ENCODE data around the gene TBC1D22A.
A peak's percentile ranks its signal among the peaks of the same experiment; 100 is the strongest.

The TBC1D22A gene

GRCh38 chr22:47209040-47209514 lies 446.6 kb downstream of the TBC1D22A start:
- no peak for DNase-seq

DNA sequence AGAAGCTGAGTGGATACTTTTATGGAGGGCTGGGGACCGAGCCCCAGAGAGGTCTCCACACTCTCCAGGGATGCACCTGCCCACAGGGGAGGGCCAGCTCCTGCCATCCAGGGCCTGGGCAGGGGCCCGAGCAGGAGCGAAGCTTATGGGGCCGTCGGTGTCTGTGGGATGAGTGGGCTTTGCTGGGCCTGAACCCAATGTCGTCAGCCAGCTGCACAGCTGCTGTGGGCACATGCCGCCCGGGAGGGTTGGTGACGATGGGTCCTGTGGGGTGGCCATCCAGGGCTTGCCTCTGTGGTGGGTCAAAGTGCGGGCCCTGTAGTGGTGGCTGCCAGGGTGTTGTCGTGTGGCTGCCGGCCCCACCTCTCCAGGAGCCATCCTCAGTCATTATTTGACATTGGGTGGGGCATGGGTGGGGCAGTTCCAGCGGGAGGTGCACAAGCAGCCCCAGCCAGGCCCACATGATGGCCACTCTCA lies 447.1 kb downstream of the TBC1D22A start:
- DNase-seq = no peak

DNA sequence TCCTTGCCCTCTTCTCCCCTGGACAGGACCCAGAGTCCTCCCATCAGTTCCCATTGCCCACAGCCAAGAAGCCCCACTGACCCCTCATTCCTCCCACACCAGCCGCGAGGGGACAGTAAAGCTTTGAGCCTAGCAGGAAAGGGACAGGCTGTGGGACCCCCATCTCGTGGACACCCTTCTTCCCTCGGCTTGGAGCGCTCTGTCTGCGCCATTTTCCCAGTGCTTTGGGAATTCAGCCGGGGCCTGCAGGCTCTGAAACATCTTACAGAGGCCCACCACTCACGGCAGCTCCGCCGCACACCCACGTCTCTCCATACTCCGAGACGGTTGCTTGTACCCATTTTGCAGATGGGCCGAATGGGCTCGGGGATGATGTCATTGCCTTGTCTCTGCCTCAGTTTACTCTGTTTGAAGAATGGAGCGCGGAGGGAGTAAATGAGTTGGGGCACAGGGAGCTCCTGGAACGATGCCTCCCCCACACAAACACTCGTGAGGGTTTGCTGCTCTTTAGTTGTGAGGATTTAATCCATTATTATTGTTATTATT lies 447.7 kb downstream of the TBC1D22A start:
- DNase-seq = no peak

DNA sequence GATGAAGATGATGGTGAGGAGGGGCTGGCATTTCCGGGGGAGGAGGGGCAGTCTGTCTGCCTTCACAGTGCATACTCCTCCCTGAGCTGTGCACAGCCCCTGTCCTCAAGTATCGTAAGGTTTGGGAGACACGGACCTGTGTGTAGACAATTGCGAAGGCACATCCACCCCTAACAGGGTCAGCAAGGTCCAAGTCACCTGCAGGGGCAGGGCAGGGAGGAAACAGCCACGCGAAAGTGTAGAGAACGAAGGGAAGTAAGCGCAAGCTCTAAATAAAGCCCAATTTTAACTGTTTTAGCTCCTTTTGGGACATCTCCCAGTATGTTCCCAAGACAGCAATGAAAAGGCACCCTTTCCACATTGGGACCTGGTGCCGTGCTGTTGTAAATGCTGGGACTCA lies 448.2 kb downstream of the TBC1D22A start:
- DNase-seq = no peak

DNA sequence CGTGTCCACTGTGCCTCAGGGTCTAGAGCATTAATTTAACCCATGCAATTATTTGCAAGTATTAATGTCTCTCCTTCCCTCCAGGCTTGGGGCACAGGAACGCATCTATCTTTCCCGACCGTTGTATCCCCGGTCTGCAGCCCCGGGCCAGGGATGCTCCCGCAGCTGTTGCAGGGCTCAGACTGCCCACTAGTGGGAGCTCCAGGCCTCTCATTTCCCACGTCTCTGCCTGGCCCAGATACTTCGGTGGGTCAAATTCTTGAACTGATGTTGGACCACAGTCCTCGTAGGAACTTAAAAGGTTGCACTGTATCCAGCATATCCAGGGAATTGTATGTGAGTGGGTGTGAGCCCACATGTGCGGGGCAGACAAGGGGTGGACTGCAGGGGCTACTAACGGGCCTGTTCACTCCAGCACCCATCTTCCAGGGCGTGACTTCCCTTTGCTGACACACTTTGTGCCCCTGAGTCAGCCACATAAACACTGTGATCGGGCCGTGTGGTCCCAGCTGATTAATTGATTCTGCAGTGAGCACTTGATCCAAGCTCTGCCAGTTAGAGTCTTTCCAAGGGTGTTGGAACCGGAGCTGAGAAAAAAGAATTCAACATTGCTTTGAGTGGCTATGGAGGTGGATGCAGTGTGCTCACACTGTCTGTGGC lies 451.3 kb downstream of the TBC1D22A start:
- DNase-seq = peak; percentile 18 to 27

- DNase-seq = no peak
Observed at GRCh38 chr22:47215851-47216250, 453.4 kb downstream of the TBC1D22A start.

DNA sequence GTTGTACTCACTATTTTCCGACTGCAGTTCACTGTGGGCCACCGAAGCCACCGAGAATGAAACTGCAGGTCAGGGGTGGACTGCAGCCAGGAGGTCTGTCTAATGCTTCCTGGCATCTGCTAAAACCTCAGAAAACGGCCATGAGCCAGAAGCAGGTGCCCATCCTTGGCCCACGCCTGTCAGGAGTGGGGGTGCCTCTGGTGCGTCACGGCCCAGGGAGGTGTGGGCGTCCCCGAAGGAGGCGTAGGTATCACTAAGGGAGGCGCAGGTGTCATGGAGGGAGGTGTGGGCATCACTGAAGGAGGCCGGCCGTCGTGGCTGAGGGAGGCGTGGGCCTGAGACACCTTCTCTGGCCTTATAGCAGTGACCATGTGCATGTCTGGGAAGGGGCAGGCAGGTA lies 456.2 kb downstream of the TBC1D22A start:
- DNase-seq = no peak

- DNase-seq = no peak
Observed at GRCh38 chr22:47219789-47220188, 457.3 kb downstream of the TBC1D22A start.

GRCh38 chr22:47220752-47221151 lies 458.3 kb downstream of the TBC1D22A start:
- DNase-seq = no peak

DNA sequence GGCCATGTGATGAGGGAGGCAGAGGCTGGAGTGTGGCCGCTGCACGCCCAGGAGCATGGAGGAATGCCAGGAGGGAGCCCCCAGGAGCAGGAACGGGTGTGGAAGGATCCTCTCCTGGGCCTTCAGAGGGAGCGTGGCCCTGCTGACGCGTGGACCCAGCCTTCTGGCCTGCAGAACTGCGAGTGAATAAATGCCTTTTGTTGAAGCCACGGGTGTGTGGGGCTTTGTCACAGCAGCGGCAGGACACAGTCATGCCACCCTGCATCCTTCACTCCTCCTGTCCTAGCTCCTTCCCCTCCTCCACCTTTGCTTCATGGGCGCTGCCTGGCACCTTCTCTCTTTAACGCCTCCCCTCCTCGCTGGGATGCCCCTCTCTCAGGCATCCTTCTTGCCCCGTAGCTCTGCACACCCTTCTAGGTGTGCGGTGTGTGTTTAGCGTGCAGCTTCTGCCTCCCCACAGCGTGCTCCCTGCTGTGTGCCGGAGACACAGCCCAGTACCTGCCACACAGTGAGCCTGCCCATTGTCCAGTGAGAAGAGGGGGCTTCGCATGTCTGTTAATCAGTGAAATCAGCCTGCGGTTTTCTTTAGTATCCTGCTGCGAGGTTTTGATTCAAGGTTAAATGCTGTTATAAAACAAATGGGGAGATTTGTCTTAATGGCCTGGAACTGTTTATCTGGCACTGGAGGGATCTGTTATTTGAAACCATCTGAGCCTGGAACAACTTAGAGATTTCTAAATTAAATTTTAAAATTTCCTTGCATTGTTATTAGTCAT lies 459.6 kb downstream of the TBC1D22A start:
- no peak for DNase-seq
